Hepatocyte (in vitro differentiated cells): ENCODE results near the gene SPECC1L.

Experiments
- CTCF ChIP-seq: fragments of 200-600 bp; sonication (generic); IDR thresholded peaks from 2 replicates; pipeline ENCODE4 v1.5.1; 2016; ENCODE audit warnings: antibody characterized with exemption, mild to moderate bottlenecking; ENCODE audit not compliant: poor library complexity
- EZH2 ChIP-seq: fragments of 200-600 bp; sonication (generic); IDR thresholded peaks from 2 replicates; pipeline ENCODE4 v1.6.1; 2016; ENCODE audit warnings: antibody characterized with exemption, mild to moderate bottlenecking, borderline replicate concordance
- EZH2phosphoT487 ChIP-seq: fragments of 200-600 bp; sonication (generic); IDR thresholded peaks from one replicate; pipeline ENCODE4 v1.6.1; 2018; ENCODE audit warnings: antibody characterized with exemption, mild to moderate bottlenecking, low read depth, moderate library complexity; ENCODE audit not compliant: unreplicated experiment, severe bottlenecking

GRCh38 chr22:24331468-24332440, 61.1 kb downstream of the SPECC1L start:
- TF ChIP-seq CTCF = no peak
- no peak for TF ChIP-seq EZH2phosphoT487
- no peak for TF ChIP-seq EZH2
